Activated naive CD4-positive, alpha-beta T cell treated with anti-CD3 and anti-CD28 coated beads for 36 hours (primary cell): Measurements from ENCODE around the gene VWA5B1. TPM values are rescaled to one million over a fixed set of nuclear protein-coding genes. Genes with fewer than 3 reads are reported as not detected.

Source experiments
- CTCF ChIA-PET: fragments of 350-600 bp; sonication (Branson Sonifier 250); formaldehyde crosslinking; loops from one replicate; lab custom pipeline; 2021; ENCODE audit warnings: antibody characterized with exemption; lab: Charles Lee
- DNase-seq: peaks from one replicate; pipeline ENCODE4 v3.0.0-alpha.2; 2020
- H3K27ac Mint-ChIP-seq: one replicate; pipeline ENCODE4 v1.8.0; 2021; ENCODE audit warnings: mild to moderate bottlenecking, mixed read lengths
- H3K27me3 Mint-ChIP-seq: one replicate; pipeline ENCODE4 v1.8.0; 2021; ENCODE audit warnings: low read depth, mixed read lengths
- H3K36me3 Mint-ChIP-seq: one replicate; pipeline ENCODE4 v1.8.0; 2021; ENCODE audit warnings: low read depth, mixed read lengths
- H3K4me1 Mint-ChIP-seq: one replicate; pipeline ENCODE4 v1.8.0; 2021; ENCODE audit warnings: low read depth, mixed read lengths
- H3K4me3 Mint-ChIP-seq: one replicate; pipeline ENCODE4 v1.8.0; 2021; ENCODE audit warnings: mild to moderate bottlenecking, moderate library complexity, mixed read lengths
- H3K9me3 Mint-ChIP-seq: one replicate; pipeline ENCODE4 v1.8.0; 2021; ENCODE audit warnings: mixed read lengths
- intact Hi-C: fragments of 100-400 bp; cut with micrococcal nuclease; formaldehyde crosslinking; loops from one replicate; pipeline ENCODE4 v1.15.1; 2023
- total RNA-seq, 2 experiments: library from RNA; stranded (reverse); gene quantifications; one replicate each; pipeline ENCODE4 v1.2.3, GENCODE V29; 2021

Gene VWA5B1
- total RNA-seq, 2 experiments from 2014 or later: not detected

- H3K36me3 Mint-ChIP-seq: peaks cover 1% of the 10 kb centered on the region
- DNase-seq: no peak
- peaks cover 4% of the 10 kb centered on the region for H3K9me3 Mint-ChIP-seq
- intact Hi-C loops: no loop called here
- H3K4me3 Mint-ChIP-seq: no peak overlapping the region
- CTCF ChIA-PET: no interaction called here
- H3K27me3 Mint-ChIP-seq: peaks cover 62% of the 10 kb centered on the region
- H3K27ac Mint-ChIP-seq: no peak overlapping the region
- no peaks in the 10 kb centered on the region for H3K4me1 Mint-ChIP-seq
These were observed 98.9 kb downstream of the VWA5B1 start for GRCh38 chr1:20389571-20389970.

DNA sequence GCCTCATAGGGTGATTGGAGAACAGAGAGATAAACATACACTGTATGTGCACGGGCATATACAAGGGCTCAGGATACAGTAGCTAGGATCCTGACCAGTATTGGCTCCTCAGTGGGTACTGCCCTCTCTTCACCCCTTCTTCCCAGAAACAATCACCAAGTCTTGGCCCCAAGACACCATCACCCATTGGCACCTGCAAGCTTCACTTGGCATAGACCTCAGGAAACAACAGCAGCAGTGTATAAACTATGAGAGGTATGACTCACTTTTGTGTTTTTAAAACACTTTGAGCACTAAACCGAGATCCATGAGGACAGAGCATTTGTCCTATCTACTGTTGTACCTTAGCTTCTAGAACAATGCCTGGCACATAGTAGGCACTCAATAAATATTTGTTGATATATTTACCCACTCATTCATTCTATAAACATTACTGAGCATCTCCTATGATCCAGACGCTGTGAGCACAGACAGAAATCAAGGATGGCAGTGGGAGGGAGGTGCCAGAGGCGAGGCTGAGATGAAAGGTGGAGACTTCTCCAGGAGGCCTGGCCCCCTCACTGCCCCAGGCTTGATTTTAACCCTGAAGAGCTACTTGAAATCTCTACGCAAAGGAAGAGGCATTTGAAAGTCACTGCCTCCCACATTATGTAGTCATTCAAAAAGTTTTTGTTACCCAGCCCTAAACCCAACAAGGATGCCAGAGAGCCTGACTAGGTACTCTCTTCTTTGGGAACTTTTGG is 100.1 kb downstream of the VWA5B1 start:
- no peak for DNase-seq
- Mint-ChIP-seq H3K27ac (no peak overlapping the region), H3K27me3 (peaks cover 52% of the 10 kb centered on the region), H3K9me3 (peaks cover 7% of the 10 kb centered on the region), H3K4me1 (no peaks in the 10 kb centered on the region), H3K4me3 (no peak overlapping the region), H3K36me3 (peaks cover 1% of the 10 kb centered on the region)
- intact Hi-C loops: no loop called here
- CTCF ChIA-PET: no interaction called here

GRCh38 chr1:20395255-20395654 is 104.6 kb downstream of the VWA5B1 start:
- DNase-seq: no peak
- no peak overlapping the region for H3K27ac Mint-ChIP-seq
- H3K27me3 Mint-ChIP-seq: peaks cover 43% of the 10 kb centered on the region
- H3K4me3 Mint-ChIP-seq: no peak overlapping the region
- CTCF ChIA-PET: no interaction called here
- peaks cover 12% of the 10 kb centered on the region for H3K9me3 Mint-ChIP-seq
- H3K36me3 Mint-ChIP-seq: peaks cover 1% of the 10 kb centered on the region
- H3K4me1 Mint-ChIP-seq: no peaks in the 10 kb centered on the region
- intact Hi-C loops: no loop called here

DNA sequence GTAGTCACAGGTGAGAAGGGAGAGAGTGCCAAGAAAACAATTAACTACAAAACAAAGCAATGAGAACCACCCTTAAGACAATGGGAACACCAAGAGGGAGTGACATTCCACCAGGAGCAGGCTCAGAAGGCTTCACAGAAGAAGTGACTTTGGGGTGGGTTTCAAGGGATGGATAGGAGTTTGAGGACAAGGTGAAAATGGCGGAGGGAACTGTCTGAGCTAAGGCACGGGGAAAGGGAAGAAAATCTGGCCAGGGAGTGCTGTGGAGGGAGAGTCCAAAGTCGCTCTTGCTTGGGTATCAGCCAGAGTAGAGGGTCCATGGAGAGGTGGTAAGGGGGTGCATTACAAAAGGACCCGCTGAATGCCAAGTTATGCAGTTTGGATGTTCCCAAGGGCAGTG is 108.1 kb downstream of the VWA5B1 start:
- Mint-ChIP-seq H3K36me3 (peaks cover 1% of the 10 kb centered on the region), H3K27me3 (peaks cover 30% of the 10 kb centered on the region), H3K4me3 (no peak overlapping the region), H3K27ac (no peak overlapping the region), H3K9me3 (peaks cover 12% of the 10 kb centered on the region), H3K4me1 (no peaks in the 10 kb centered on the region)
- CTCF ChIA-PET: no interaction called here
- intact Hi-C loops: no loop called here
- no peak for DNase-seq

DNA sequence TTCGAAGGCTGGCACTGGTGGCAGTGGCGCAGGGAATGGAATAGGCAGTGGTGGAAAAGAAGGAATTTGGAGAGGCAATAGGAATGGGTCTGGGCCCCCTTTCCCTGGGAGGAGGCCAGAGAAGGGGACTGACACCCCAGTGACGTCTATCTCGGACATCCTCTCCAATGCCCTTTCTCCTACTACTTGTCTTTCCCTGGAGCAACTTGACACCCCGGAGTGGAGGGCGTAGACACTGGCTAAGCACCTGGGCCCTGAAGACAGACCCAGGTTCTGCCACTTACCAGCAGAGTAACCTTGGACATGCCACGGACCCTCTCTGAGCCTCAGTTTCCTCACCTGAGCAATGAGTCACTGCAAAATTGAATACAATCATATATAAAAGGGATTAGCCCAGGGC is 108.5 kb downstream of the VWA5B1 start:
- intact Hi-C loops: no loop called here
- Mint-ChIP-seq H3K36me3 (no peaks in the 10 kb centered on the region), H3K9me3 (peaks cover 8% of the 10 kb centered on the region), H3K27ac (no peak overlapping the region), H3K4me1 (no peaks in the 10 kb centered on the region), H3K4me3 (no peak overlapping the region), H3K27me3 (peaks cover 33% of the 10 kb centered on the region)
- DNase-seq: no peak
- CTCF ChIA-PET: no interaction called here

GRCh38 chr1:20399606-20400180 is 109.0 kb downstream of the VWA5B1 start:
- Mint-ChIP-seq H3K9me3 (peaks cover 8% of the 10 kb centered on the region), H3K27me3 (peaks cover 38% of the 10 kb centered on the region), H3K4me3 (no peak overlapping the region), H3K27ac (no peak overlapping the region), H3K36me3 (no peaks in the 10 kb centered on the region), H3K4me1 (no peaks in the 10 kb centered on the region)
- CTCF ChIA-PET: interaction anchor here (1.0 kb wide), 1 partner anchor 187 kb away, joined by 4 read pairs; no protein-coding TSS in a partner anchor
- intact Hi-C loops: no loop called here
- no peak for DNase-seq

- intact Hi-C loops: no loop called here
- Mint-ChIP-seq H3K9me3 (peaks cover 6% of the 10 kb centered on the region), H3K4me3 (no peak overlapping the region), H3K27ac (no peak overlapping the region), H3K4me1 (no peaks in the 10 kb centered on the region), H3K36me3 (no peaks in the 10 kb centered on the region), H3K27me3 (peaks cover 44% of the 10 kb centered on the region)
- CTCF ChIA-PET: interaction anchor here (1.0 to 2.0 kb wide), 2 partner anchors 31 to 188 kb away, joined by 4 to 6 read pairs; no protein-coding TSS in a partner anchor
- DNase-seq: no peak
These were observed 109.9 kb downstream of the VWA5B1 start for GRCh38 chr1:20400341-20401177.

- CTCF ChIA-PET: interaction anchor here (2.0 kb wide), 1 partner anchor 30 kb away, joined by 6 read pairs; no protein-coding TSS in a partner anchor
- H3K27ac Mint-ChIP-seq: no peak overlapping the region
- intact Hi-C loops: no loop called here
- no peaks in the 10 kb centered on the region for H3K36me3 Mint-ChIP-seq
- H3K4me1 Mint-ChIP-seq: no peaks in the 10 kb centered on the region
- H3K4me3 Mint-ChIP-seq: no peak overlapping the region
- H3K9me3 Mint-ChIP-seq: no peaks in the 10 kb centered on the region
- DNase-seq: no peak
- H3K27me3 Mint-ChIP-seq: peaks cover 46% of the 10 kb centered on the region
These were observed 110.8 kb downstream of the VWA5B1 start for GRCh38 chr1:20401405-20402010.

- Mint-ChIP-seq H3K27ac (no peak overlapping the region), H3K4me3 (no peak overlapping the region), H3K27me3 (peaks cover 43% of the 10 kb centered on the region), H3K9me3 (no peaks in the 10 kb centered on the region), H3K4me1 (no peaks in the 10 kb centered on the region), H3K36me3 (no peaks in the 10 kb centered on the region)
- DNase-seq: no peak
- CTCF ChIA-PET: interaction anchor here (2.0 kb wide), 1 partner anchor 28 kb away, joined by 6 read pairs; no protein-coding TSS in a partner anchor
- intact Hi-C loops: no loop called here
These were observed 112.1 kb downstream of the VWA5B1 start for GRCh38 chr1:20402585-20403422.

DNA sequence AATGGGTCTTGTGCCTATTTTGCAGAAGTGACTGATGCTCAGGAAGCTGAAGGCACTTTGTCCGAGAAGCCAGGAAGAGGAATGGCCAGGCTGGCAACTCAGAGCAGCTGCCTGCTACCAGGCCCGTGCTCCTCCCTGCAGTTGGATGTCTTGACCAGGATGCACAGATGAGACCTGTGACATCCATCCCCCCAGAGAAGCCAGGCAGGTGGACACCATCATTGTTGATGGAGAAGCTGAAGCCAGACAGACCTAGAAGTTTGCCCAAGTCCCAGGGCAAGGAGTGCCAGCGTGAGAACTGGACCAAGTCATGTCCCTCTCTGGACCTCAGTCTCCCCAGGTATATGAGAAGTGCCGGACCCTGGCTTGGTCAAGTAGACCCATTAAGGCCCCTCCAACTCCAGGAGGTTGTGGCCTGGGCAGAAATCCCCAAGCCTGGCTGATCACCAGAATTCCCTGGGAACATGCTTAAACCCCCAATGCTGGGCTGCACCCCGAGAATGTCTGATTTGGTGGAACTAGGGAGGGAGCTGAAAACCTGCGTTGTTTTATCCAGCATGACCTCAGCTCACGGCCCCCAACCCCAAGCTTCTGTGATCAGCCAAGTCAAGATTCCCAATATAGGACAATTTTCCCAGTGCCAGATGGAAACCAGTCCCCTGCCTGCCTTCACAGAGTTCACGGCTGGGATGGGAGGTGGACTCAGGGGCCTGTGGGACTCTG is 112.9 kb downstream of the VWA5B1 start:
- Mint-ChIP-seq H3K27ac (no peak overlapping the region), H3K27me3 (peaks cover 37% of the 10 kb centered on the region)
- CTCF ChIA-PET: interaction anchor here (0.6 kb wide), 1 partner anchor 1790 kb away, joined by 3 read pairs; no protein-coding TSS in a partner anchor

DNA sequence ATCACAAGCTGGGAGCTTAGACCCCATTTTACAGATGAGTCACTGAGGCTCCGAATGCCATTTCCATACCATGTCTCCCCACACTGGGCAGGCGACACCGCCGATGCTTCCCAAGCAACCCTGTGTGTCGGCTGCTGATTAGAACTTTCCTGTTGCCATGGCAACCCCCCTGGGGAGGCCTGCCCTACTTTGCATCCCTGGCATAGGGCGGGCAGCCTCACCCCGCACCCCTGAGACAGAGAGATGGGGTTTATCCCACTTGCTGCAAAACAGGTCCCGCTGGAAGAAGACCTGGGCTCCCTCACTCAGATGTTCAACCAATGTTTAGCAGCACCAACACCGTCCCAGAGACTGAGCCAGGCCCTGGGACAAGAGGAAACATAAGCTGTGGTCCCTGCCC is 113.8 kb downstream of the VWA5B1 start:
- intact Hi-C loops: no loop called here
- Mint-ChIP-seq H3K4me3 (no peak overlapping the region), H3K9me3 (no peaks in the 10 kb centered on the region), H3K27ac (no peak overlapping the region), H3K4me1 (no peaks in the 10 kb centered on the region), H3K27me3 (peaks cover 33% of the 10 kb centered on the region), H3K36me3 (no peaks in the 10 kb centered on the region)
- no peak for DNase-seq
- CTCF ChIA-PET: no interaction called here

More for the DNA sequence above, 112.9 kb downstream of the VWA5B1 start:
- H3K9me3 Mint-ChIP-seq: no peaks in the 10 kb centered on the region
- intact Hi-C loops: no loop called here
- H3K4me1 Mint-ChIP-seq: no peaks in the 10 kb centered on the region
- H3K36me3 Mint-ChIP-seq: no peaks in the 10 kb centered on the region
- DNase-seq: no peak
- H3K4me3 Mint-ChIP-seq: no peak overlapping the region
